Neuronal stem cell (in vitro differentiated cells): ENCODE data around the gene PDZK1IP1.

Source experiments
- DNase-seq: peaks from one replicate; pipeline ENCODE4 v3.0.0-alpha.2; 2013; ENCODE audit warnings: low spot score
- H2AFZ ChIP-seq: one replicate; pipeline ENCODE4 v1.6.1; 2013; ENCODE audit warnings: mild to moderate bottlenecking, low read length, inconsistent platforms
- H2AK5ac ChIP-seq: 2 replicates; pipeline ENCODE4 v1.6.1; 2013; ENCODE audit warnings: low read depth, mild to moderate bottlenecking, inconsistent platforms, low read length, moderate library complexity, mixed read lengths
- H2BK120ac ChIP-seq: 2 replicates; pipeline ENCODE4 v1.6.1; 2013; ENCODE audit warnings: low read depth, mild to moderate bottlenecking, inconsistent platforms, low read length, moderate library complexity, mixed read lengths
- H2BK12ac ChIP-seq: one replicate; pipeline ENCODE4 v1.6.1; 2013; ENCODE audit warnings: low read length, inconsistent platforms
- H2BK15ac ChIP-seq: 2 replicates; pipeline ENCODE4 v1.6.1; 2013; ENCODE audit warnings: mild to moderate bottlenecking, low read length, inconsistent platforms, mixed read lengths
- H2BK5ac ChIP-seq: one replicate; pipeline ENCODE4 v1.6.1; 2013; ENCODE audit warnings: inconsistent platforms, mild to moderate bottlenecking, low read length, moderate library complexity
- H3K14ac ChIP-seq: one replicate; pipeline ENCODE4 v1.6.1; 2013; ENCODE audit warnings: low read length, inconsistent platforms
- H3K18ac ChIP-seq: 2 replicates; pipeline ENCODE4 v1.6.1; 2013; ENCODE audit warnings: low read length, inconsistent platforms
- H3K23ac ChIP-seq: 2 replicates; pipeline ENCODE4 v1.6.1; 2013; ENCODE audit warnings: low read depth, mild to moderate bottlenecking, mixed read lengths, low read length, inconsistent platforms; ENCODE audit not compliant: poor library complexity
- H3K27ac ChIP-seq: replicated peaks from 3 replicates; pipeline ENCODE4 v1.5.1; 2013; ENCODE audit warnings: low read length, inconsistent platforms
- H3K27me3 ChIP-seq, 3 experiments: 2 replicates each; pipeline ENCODE4 v1.6.1; 2013; ENCODE audit warnings: low read length in 3 of 3, mild to moderate bottlenecking in 2 of 3, inconsistent platforms in 1 of 3, low read depth in 1 of 3, mixed read lengths in 1 of 3, moderate library complexity in 1 of 3; ENCODE audit not compliant: control insufficient read depth in 3 of 3, insufficient read depth in 3 of 3
- H3K36me3 ChIP-seq, 2 donors: replicated peaks in 1 of 2; 2 replicates each; pipeline ENCODE4 v1.6.1; 2013; ENCODE audit warnings: low read length in 2 of 2; ENCODE audit not compliant: control insufficient read depth in 2 of 2, insufficient read depth in 2 of 2
- H3K4ac ChIP-seq: 2 replicates; pipeline ENCODE4 v1.6.1; 2013; ENCODE audit warnings: inconsistent platforms, mild to moderate bottlenecking, low read length, moderate library complexity
- H3K4me1 ChIP-seq, 2 donors: 1 replicate in 1 of 2; 2 replicates in 1 of 2; pipeline ENCODE4 v1.6.1; 2013; ENCODE audit warnings: low read length in 2 of 2, low read depth in 1 of 2; ENCODE audit not compliant: control insufficient read depth in 2 of 2, insufficient read depth in 1 of 2
- H3K4me2 ChIP-seq: one replicate; pipeline ENCODE4 v1.6.1; 2013; ENCODE audit warnings: mild to moderate bottlenecking, low read length, inconsistent platforms; ENCODE audit not compliant: insufficient read depth, poor library complexity, severe bottlenecking
- H3K4me3 ChIP-seq, 2 donors: 2 replicates each; pipeline ENCODE4 v1.5.1; 2013; ENCODE audit warnings: low read length in 2 of 2, mild to moderate bottlenecking in 2 of 2, inconsistent platforms in 1 of 2, moderate library complexity in 1 of 2
- H3K79me1 ChIP-seq: one replicate; pipeline ENCODE4 v1.6.1; 2013; ENCODE audit warnings: low read depth, mild to moderate bottlenecking, inconsistent platforms, low read length, moderate library complexity
- H3K9ac ChIP-seq: one replicate; pipeline ENCODE4 v1.6.1; 2013; ENCODE audit warnings: mild to moderate bottlenecking, low read depth, low read length, inconsistent platforms; ENCODE audit not compliant: poor library complexity
- H3K9me3 ChIP-seq, 2 donors: replicated peaks in 1 of 2; 2 replicates each; pipeline versions ENCODE3 to v1.6.1; 2013; ENCODE audit warnings: low read length in 2 of 2, mild to moderate bottlenecking in 2 of 2, inconsistent platforms in 1 of 2, low read depth in 1 of 2, mixed read lengths in 1 of 2, moderate library complexity in 1 of 2; ENCODE audit not compliant: control insufficient read depth in 2 of 2, insufficient read depth in 1 of 2
- H4K8ac ChIP-seq: one replicate; pipeline ENCODE4 v1.6.1; 2013; ENCODE audit warnings: low read depth, mild to moderate bottlenecking, inconsistent platforms, low read length, moderate library complexity
- H4K91ac ChIP-seq: one replicate; pipeline ENCODE4 v1.6.1; 2013; ENCODE audit warnings: low read length, low read depth, mild to moderate bottlenecking, inconsistent platforms; ENCODE audit not compliant: poor library complexity
- WGBS, 2 donors: extraction: QIAGEN DNeasy Blood & Tissue Kit; methylation state at CpG; one replicate each; pipeline ENCODE4 v1.1.7; 2013; ENCODE audit warnings: missing lambda C conversion rate in 2 of 2, mixed read lengths in 1 of 2; ENCODE audit not compliant: insufficient read length in 2 of 2, insufficient replicate concordance in 1 of 2; ENCODE audit errors: extremely low coverage in 2 of 2; 5-methylcytosine and 5-hydroxymethylcytosine counted together

PDZK1IP1 gene

DNA sequence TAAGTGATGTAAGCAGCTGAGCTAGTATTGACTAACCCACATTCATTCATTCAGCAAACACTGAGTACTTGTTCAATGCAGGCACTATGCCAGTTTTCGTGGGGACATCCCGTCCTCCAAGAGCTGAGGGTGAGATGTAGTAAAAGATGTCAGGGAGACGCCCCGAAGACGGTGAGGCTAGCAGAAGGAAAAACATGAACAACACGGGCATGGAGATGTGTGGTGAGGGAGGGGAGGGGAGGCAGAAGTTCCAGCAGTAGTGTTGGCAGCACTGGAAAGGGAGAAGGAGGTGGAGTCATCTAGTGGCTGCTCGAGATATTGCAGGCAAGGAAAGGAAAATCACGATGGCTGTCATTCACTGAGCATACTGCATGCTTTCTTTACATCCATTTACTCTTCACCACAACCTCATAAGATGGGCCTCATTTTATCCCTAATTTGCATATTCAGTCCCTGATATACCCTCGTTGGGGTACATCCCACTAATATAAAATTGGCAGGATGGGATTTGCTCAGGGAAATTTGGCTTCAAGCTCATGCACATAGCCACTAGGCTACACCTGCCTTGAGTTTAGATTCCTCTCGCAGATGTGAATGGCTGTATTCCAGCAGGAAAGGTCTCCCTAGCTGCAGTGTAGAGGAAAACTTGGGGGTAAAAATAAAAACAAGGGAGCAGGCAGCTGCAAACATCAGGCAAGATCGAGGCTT is 14.5 kb downstream of the PDZK1IP1 start:
- Histone ChIP-seq H3K23ac (no peak overlapping the region), H2BK120ac (no peak overlapping the region), H3K18ac (no peak overlapping the region), H2BK15ac (no peak overlapping the region), H3K79me1 (no peaks in the 10 kb centered on the region), H3K9ac (no peak overlapping the region), H2AFZ (no peak overlapping the region), H3K4me1 (peaks cover 1 to 6% of the 10 kb centered on the region in 2 donors), H2AK5ac (no peak overlapping the region), H2BK5ac (no peak overlapping the region), H3K4me3 (no peak overlapping the region), H3K4ac (no peak overlapping the region), H3K27me3 (peaks cover 0 to 5% (median 4%) of the 10 kb centered on the region in 3 experiments), H3K27ac (no peak overlapping the region), H3K14ac (no peak overlapping the region), H3K9me3 (no peaks in the 10 kb centered on the region), H4K91ac (no peak overlapping the region), H2BK12ac (no peak overlapping the region), H3K36me3 (no peaks in the 10 kb centered on the region), H3K4me2 (peak overlapping the region; percentile 29), H4K8ac (no peak overlapping the region)
- peak; percentile 44 for DNase-seq
- no CpG with 5 or more reads among the region's 11 CpGs for WGBS, 2 donors

DNA sequence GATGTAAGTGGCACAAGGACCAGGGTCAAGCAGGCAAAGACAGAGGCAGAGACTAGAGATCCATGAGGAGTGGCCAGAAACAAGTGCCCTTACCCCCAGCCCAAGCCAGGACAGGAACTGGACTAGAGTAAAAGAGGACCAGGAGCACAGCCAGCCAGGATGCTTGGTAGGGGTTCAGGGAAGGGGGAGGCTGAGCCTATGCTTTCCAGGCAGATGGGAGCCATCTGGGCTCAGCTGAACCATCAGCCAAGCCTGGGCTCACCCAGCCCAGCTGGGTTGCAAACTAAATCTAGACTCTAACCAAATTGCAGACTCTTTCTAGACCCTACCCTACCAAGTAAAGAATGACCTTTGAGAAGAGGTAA is 15.2 kb downstream of the PDZK1IP1 start:
- Histone ChIP-seq H3K9ac (no peak overlapping the region), H4K8ac (no peak overlapping the region), H3K4me3 (no peak overlapping the region), H2BK15ac (no peak overlapping the region), H2AK5ac (no peak overlapping the region), H3K4me2 (no peak overlapping the region), H2BK120ac (no peak overlapping the region), H2BK12ac (no peak overlapping the region), H3K18ac (no peak overlapping the region), H4K91ac (no peak overlapping the region), H3K9me3 (no peaks in the 10 kb centered on the region), H2BK5ac (no peak overlapping the region), H3K4ac (no peak overlapping the region), H3K14ac (no peak overlapping the region), H2AFZ (no peak overlapping the region), H3K4me1 (peaks cover under 1 to 6% of the 10 kb centered on the region in 2 donors), H3K27me3 (no peaks in the 10 kb centered on the region), H3K27ac (no peak overlapping the region), H3K36me3 (no peaks in the 10 kb centered on the region), H3K23ac (no peak overlapping the region), H3K79me1 (no peaks in the 10 kb centered on the region)
- no peak for DNase-seq

DNA sequence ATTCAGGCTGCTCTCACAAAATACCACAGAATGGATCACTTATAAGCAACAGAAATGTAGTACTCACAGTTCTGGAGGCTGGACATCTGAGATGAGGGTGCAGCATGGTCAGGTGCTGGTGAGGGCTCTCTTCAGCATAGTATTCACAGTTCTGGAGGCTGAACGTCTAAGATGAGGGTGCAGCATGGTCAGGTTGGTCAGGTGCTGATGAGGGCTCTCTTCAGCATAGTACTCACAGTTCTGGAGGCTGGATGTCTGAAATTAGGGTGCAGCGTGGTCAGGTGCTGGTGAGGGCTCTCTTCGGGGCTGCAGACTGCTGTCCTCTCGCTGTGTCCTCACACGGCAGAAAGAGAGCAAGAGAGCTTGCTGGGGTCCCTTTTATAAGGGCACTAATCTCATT is 17.1 kb downstream of the PDZK1IP1 start:
- Histone ChIP-seq H4K8ac (no peak overlapping the region), H3K4me1 (no peaks in the 10 kb centered on the region), H3K23ac (no peak overlapping the region), H3K27ac (no peak overlapping the region), H2BK5ac (no peak overlapping the region), H3K4me3 (no peak overlapping the region), H3K18ac (no peak overlapping the region), H3K9me3 (no peaks in the 10 kb centered on the region), H2BK12ac (peak overlapping the region; percentile 41), H3K4me2 (no peak overlapping the region), H2BK120ac (no peak overlapping the region), H3K9ac (no peak overlapping the region), H3K79me1 (no peaks in the 10 kb centered on the region), H3K14ac (no peak overlapping the region), H4K91ac (peak overlapping the region; percentile 53), H2AFZ (no peak overlapping the region), H3K27me3 (no peaks in the 10 kb centered on the region), H3K4ac (no peak overlapping the region), H2BK15ac (no peak overlapping the region), H2AK5ac (peak overlapping the region; percentile 63), H3K36me3 (no peaks in the 10 kb centered on the region)
- WGBS, 2 donors, result no CpG with 5 or more reads among the region's 5 CpGs
- DNase-seq, result no peak

DNA sequence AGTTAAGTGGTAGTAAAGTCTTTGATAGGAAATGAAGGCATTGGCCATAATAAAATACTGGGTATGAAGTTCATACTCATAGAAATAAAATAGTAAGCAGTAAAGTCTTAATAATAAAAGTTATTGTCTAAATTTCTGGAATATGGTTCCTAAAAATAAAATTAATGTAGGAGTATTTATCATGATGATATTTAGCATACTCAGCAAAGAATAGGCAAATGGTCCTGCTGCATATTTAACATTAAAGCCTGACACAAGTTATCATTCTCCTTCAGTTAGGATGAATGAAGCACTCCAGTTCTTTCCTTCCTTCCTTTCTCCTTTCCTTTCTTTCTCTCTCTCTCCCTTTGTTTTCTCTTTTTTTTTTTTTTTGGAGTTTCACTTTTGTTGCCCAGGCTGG is 25.3 kb downstream of the PDZK1IP1 start:
- H3K9ac ChIP-seq, result no peak overlapping the region
- no peak overlapping the region for H4K8ac ChIP-seq
- no peaks in the 10 kb centered on the region for H3K79me1 ChIP-seq
- H3K36me3 ChIP-seq, result no peaks in the 10 kb centered on the region
- no peaks in the 10 kb centered on the region for H3K4me1 ChIP-seq
- H3K27me3 ChIP-seq, result no peaks in the 10 kb centered on the region
- H3K4me2 ChIP-seq, result no peak overlapping the region
- H3K23ac ChIP-seq, result no peak overlapping the region
- H3K14ac ChIP-seq, result no peak overlapping the region
- no peak overlapping the region for H2BK12ac ChIP-seq
- no peak overlapping the region for H2BK120ac ChIP-seq
- no peak overlapping the region for H2BK15ac ChIP-seq
- no peak overlapping the region for H3K18ac ChIP-seq
- H3K27ac ChIP-seq, result no peak overlapping the region
- H3K4me3 ChIP-seq, result no peak overlapping the region
- no peak overlapping the region for H2AK5ac ChIP-seq
- no peak overlapping the region for H4K91ac ChIP-seq
- H3K9me3 ChIP-seq, result no peaks in the 10 kb centered on the region
- H3K4ac ChIP-seq, result no peak overlapping the region
- H2BK5ac ChIP-seq, result no peak overlapping the region
- H2AFZ ChIP-seq, result no peak overlapping the region
- DNase-seq, result no peak
